ENCODE measurements around the gene MOCS1. TPM values are rescaled to one million over a fixed set of nuclear protein-coding genes. Genes with fewer than 3 reads are reported as not detected.

Gene MOCS1
- total RNA-seq, 4 donors from 2014 or later: 52.0 to 128 (median 81.1) TPM

GRCh38 chr6:39956936-39957335, 22.7 kb upstream of the MOCS1 start:
- TF ChIP-seq, protein P1, sequence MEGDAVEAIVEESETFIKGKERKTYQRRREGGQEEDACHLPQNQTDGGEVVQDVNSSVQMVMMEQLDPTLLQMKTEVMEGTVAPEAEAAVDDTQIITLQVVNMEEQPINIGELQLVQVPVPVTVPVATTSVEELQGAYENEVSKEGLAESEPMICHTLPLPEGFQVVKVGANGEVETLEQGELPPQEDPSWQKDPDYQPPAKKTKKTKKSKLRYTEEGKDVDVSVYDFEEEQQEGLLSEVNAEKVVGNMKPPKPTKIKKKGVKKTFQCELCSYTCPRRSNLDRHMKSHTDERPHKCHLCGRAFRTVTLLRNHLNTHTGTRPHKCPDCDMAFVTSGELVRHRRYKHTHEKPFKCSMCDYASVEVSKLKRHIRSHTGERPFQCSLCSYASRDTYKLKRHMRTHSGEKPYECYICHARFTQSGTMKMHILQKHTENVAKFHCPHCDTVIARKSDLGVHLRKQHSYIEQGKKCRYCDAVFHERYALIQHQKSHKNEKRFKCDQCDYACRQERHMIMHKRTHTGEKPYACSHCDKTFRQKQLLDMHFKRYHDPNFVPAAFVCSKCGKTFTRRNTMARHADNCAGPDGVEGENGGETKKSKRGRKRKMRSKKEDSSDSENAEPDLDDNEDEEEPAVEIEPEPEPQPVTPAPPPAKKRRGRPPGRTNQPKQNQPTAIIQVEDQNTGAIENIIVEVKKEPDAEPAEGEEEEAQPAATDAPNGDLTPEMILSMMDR (IDR thresholded peaks at IDR 0.05; ENCODE audit: low read depth): no peak

GRCh38 chr6:39953076-39953618, 18.9 kb upstream of the MOCS1 start:
- TF ChIP-seq, protein P1 (IDR thresholded peaks at IDR 0.05; ENCODE audit: low read depth): no peak

- TF ChIP-seq, protein P1 (IDR thresholded peaks at IDR 0.05; ENCODE audit: low read depth): no peak
Measured at GRCh38 chr6:39952167-39952566, 17.9 kb upstream of the MOCS1 start.

DNA sequence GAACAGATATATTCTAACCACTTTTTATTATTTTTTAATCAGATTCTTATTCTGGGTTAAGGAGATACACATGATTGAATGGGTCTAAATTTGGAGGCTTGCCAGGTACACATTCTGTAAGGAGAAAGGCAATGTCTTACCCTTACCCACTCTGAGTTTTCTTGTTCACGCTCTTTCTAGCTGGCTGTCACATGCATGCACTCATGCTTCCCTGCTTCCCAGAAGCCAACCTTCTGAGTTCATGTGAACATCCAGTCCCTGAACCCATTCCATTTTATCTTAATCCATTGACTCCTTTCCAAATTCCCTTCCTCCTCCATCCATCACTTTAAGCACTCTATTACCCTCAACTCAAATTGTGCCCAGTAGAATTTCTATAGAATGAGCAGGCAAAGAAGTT, 17.5 kb upstream of the MOCS1 start:
- TF ChIP-seq, protein P1 (IDR thresholded peaks at IDR 0.05; ENCODE audit: low read depth): no peak

DNA sequence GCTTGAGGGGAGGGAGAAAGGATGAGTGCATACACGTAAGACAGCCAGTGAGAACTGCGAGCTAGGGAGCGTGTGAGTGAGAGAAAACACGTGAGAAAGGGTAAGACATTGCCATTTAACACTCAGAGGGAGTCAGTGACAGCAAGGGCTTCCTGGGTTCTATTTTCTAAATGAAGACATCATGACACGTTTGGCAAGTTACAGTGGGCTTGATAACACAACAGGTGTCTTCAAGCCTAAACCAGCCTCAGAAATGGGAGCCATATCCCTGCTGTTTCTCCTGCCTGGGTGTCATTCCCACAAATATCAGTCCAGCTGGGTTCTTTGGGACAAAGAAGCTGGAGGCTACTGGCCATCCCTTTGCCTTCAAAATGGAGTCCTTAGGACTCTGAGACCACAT, 16.9 kb upstream of the MOCS1 start:
- TF ChIP-seq, protein P1 (IDR thresholded peaks at IDR 0.05; ENCODE audit: low read depth): no peak

DNA sequence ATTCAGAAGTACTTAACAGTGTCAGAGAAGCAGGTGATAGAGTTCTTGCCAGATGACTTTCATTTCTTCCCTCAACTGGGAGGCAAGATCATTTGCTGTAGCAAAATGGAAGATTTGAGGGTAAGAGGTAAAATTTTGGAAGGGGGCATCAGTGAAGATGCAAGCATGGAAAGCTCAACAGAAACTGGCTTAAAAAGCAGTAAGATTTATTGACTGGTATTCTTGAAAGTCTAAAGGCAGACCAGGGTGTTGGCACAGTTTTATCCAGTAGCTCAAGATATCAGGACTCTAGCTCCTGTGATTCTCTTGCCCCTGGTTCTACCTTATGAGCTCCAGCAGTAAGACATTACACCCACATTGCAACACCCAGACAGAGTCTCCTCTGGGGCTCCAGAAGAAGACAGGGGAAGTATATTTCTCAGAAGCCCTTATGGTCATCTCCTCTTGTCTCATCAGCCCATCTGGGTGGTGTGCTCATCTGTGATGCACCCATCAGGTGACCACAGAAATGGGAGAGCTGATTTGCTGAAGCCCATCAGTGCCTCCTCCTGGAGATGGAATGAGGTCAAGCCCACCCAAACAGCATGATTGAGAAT, 16.0 kb upstream of the MOCS1 start:
- TF ChIP-seq, protein P1 (IDR thresholded peaks at IDR 0.05; ENCODE audit: low read depth): no peak

- TF ChIP-seq, protein P1 (IDR thresholded peaks at IDR 0.05; ENCODE audit: low read depth): no peak
Measured at GRCh38 chr6:39948199-39948791, 14.0 kb upstream of the MOCS1 start.
